Measurements from ENCODE around the gene GABRA1. TPM values are rescaled to one million over a fixed set of nuclear protein-coding genes. Genes with fewer than 3 reads are reported as not detected.

GABRA1 gene
- total RNA-seq, 1 donor: not detected

GRCh38 chr5:161921781-161922180, 73.9 kb downstream of the GABRA1 start:
- H3K4me1 ChIP-seq (ENCODE audit: insufficient read depth, low read length): no peaks in the 10 kb centered on the region
- H3K9me3 ChIP-seq (ENCODE audit: low read depth, low read length): no peaks in the 10 kb centered on the region
- no peaks in the 10 kb centered on the region for H3K27me3 ChIP-seq (ENCODE audit: insufficient read depth, low read length)
- H3K4me3 ChIP-seq (ENCODE audit: low read length): no peak overlapping the region

GRCh38 chr5:161924270-161924669, 76.3 kb downstream of the GABRA1 start:
- no peaks in the 10 kb centered on the region for H3K9me3 ChIP-seq (ENCODE audit: low read depth, low read length)
- no peak overlapping the region for H3K4me3 ChIP-seq (ENCODE audit: low read length)
- H3K27me3 ChIP-seq (ENCODE audit: insufficient read depth, low read length): no peaks in the 10 kb centered on the region
- H3K4me1 ChIP-seq (ENCODE audit: insufficient read depth, low read length): no peaks in the 10 kb centered on the region

- no peaks in the 10 kb centered on the region for H3K9me3 ChIP-seq (ENCODE audit: low read depth, low read length)
- no peaks in the 10 kb centered on the region for H3K27me3 ChIP-seq (ENCODE audit: insufficient read depth, low read length)
- no peaks in the 10 kb centered on the region for H3K4me1 ChIP-seq (ENCODE audit: insufficient read depth, low read length)
- no peak overlapping the region for H3K4me3 ChIP-seq (ENCODE audit: low read length)
Observed at GRCh38 chr5:161925960-161926359, 78.0 kb downstream of the GABRA1 start.

GRCh38 chr5:161934486-161934885, 86.6 kb downstream of the GABRA1 start:
- Histone ChIP-seq H3K27me3 (ENCODE audit: insufficient read depth, low read length) (no peaks in the 10 kb centered on the region), H3K4me1 (ENCODE audit: insufficient read depth, low read length) (no peaks in the 10 kb centered on the region), H3K4me3 (ENCODE audit: low read length) (no peak overlapping the region), H3K9me3 (ENCODE audit: low read depth, low read length) (no peaks in the 10 kb centered on the region)

GRCh38 chr5:161944974-161945373, 97.1 kb downstream of the GABRA1 start:
- H3K9me3 ChIP-seq (ENCODE audit: low read depth, low read length): no peaks in the 10 kb centered on the region
- no peaks in the 10 kb centered on the region for H3K27me3 ChIP-seq (ENCODE audit: insufficient read depth, low read length)
- H3K4me3 ChIP-seq (ENCODE audit: low read length): no peak overlapping the region
- H3K4me1 ChIP-seq (ENCODE audit: insufficient read depth, low read length): no peaks in the 10 kb centered on the region

- no peaks in the 10 kb centered on the region for H3K4me1 ChIP-seq (ENCODE audit: insufficient read depth, low read length)
- no peak overlapping the region for H3K4me3 ChIP-seq (ENCODE audit: low read length)
- H3K27me3 ChIP-seq (ENCODE audit: insufficient read depth, low read length): no peaks in the 10 kb centered on the region
- H3K9me3 ChIP-seq (ENCODE audit: low read depth, low read length): no peaks in the 10 kb centered on the region
Observed at GRCh38 chr5:161946911-161947310, 99.0 kb downstream of the GABRA1 start.

Other genes starting within 250 kb of the GABRA1 start
- gene GABRA6, start 162.4 kb upstream of the GABRA1 start, total RNA-seq: not detected
- under 0.01 TPM for gene GABRG2, start 219.7 kb downstream of the GABRA1 start, total RNA-seq